ENCODE data around the gene PPP2R5A. TPM values are rescaled to one million over a fixed set of nuclear protein-coding genes. Genes with fewer than 3 reads are reported as not detected.
"Not testable (repeated sequence)": the region's sequence is repeated elsewhere in the genome, so short reads cannot be mapped to it uniquely, and the experiment has no call there.

Gene PPP2R5A
- total and polyA plus RNA-seq, 12 donors: 44.2 to 86.8 (median 57.3) TPM

- no peak overlapping the region for H3K4me3 ChIP-seq
- peak overlapping the region in 3 of 10 donors; percentile 48 to 67 (median 63) for H3K27ac ChIP-seq
- intact Hi-C loops (cut with DNase I): no loop called here
- H3K27me3 ChIP-seq: no peaks in the 10 kb centered on the region
- peaks cover 0 to 31% (median 3%) of the 10 kb centered on the region in 9 donors for H3K36me3 ChIP-seq
- no peak for TF ChIP-seq CTCF (IDR thresholded peaks at IDR 0.05)
- H3K9me3 ChIP-seq: peaks cover 0 to 7% (median 0%) of the 10 kb centered on the region in 11 donors
- no peak for ATAC-seq
- DNase-seq: no peak
- peaks cover 0 to 61% (median 26%) of the 10 kb centered on the region in 9 donors for H3K4me1 ChIP-seq
These were observed 20.1 kb downstream of the PPP2R5A start for GRCh38 chr1:212305342-212305741.

GRCh38 chr1:212305984-212306452 is 20.8 kb downstream of the PPP2R5A start:
- DNase-seq; ATAC-seq; H3K4me3 ChIP-seq; H3K9me3 ChIP-seq; H3K27me3 ChIP-seq; intact Hi-C loops (cut with DNase I): not testable (repeated sequence)
- Histone ChIP-seq H3K36me3 (peaks cover 0 to 31% (median 3%) of the 10 kb centered on the region in 9 donors), H3K4me1 (peaks cover 0 to 58% (median 26%) of the 10 kb centered on the region in 9 donors), H3K27ac (peak overlapping the region in 7 of 10 donors; percentile 48 to 67 (median 57))
- 61 to 71% methylated on average over 7 of the region's 7 CpGs for WGBS, 2 donors

GRCh38 chr1:212309967-212310366 is 24.8 kb downstream of the PPP2R5A start:
- Histone ChIP-seq H3K36me3 (peaks cover 0 to 31% (median 3%) of the 10 kb centered on the region in 9 donors), H3K27me3 (no peaks in the 10 kb centered on the region), H3K4me3 (no peak overlapping the region), H3K27ac (no peak overlapping the region), H3K4me1 (peaks cover 0 to 42% (median 35%) of the 10 kb centered on the region in 9 donors), H3K9me3 (peaks cover 0 to 21% (median 0%) of the 10 kb centered on the region in 11 donors)
- ATAC-seq (peak in 1 of 8 donors; percentile 34), DNase-seq (no peak)
- no peak for TF ChIP-seq CTCF (IDR thresholded peaks at IDR 0.05)
- intact Hi-C loops (cut with DNase I): no loop called here

- WGBS, 2 donors: 73 to 85% methylated on average over 3 of the region's 3 CpGs
- Histone ChIP-seq H3K9me3 (peaks cover 0 to 21% (median 0%) of the 10 kb centered on the region in 11 donors), H3K27ac (peak overlapping the region in 1 of 10 donors; percentile 18), H3K4me3 (no peak overlapping the region), H3K27me3 (no peaks in the 10 kb centered on the region), H3K4me1 (peaks cover 0 to 46% (median 39%) of the 10 kb centered on the region in 9 donors), H3K36me3 (peaks cover 0 to 31% (median 3%) of the 10 kb centered on the region in 9 donors)
- DNase-seq (no peak), ATAC-seq (peak in 1 of 8 donors; percentile 8)
- TF ChIP-seq CTCF (IDR thresholded peaks at IDR 0.05): no peak
- intact Hi-C loops (cut with DNase I): no loop called here
These were observed 25.2 kb downstream of the PPP2R5A start for GRCh38 chr1:212310383-212310782.

- Histone ChIP-seq H3K27ac (no peak overlapping the region), H3K4me1 (peaks cover 3 to 56% (median 44%) of the 10 kb centered on the region in 9 donors), H3K36me3 (peaks cover 0 to 28% (median 3%) of the 10 kb centered on the region in 9 donors), H3K9me3 (peaks cover 0 to 16% (median 0%) of the 10 kb centered on the region in 11 donors), H3K4me3 (no peak overlapping the region), H3K27me3 (no peaks in the 10 kb centered on the region)
- WGBS, 2 donors: 85 to 93% methylated on average over 2 of the region's 2 CpGs
- TF ChIP-seq CTCF (IDR thresholded peaks at IDR 0.05): no peak
- intact Hi-C loops (cut with DNase I): no loop called here
- DNase-seq (no peak), ATAC-seq (peak in 1 of 8 donors; percentile 37)
These were observed 26.8 kb downstream of the PPP2R5A start for GRCh38 chr1:212311836-212312497.

All from heart right ventricle (tissue), 16 donors.